ENCODE data around the gene METAP1D.

The METAP1D gene

DNA sequence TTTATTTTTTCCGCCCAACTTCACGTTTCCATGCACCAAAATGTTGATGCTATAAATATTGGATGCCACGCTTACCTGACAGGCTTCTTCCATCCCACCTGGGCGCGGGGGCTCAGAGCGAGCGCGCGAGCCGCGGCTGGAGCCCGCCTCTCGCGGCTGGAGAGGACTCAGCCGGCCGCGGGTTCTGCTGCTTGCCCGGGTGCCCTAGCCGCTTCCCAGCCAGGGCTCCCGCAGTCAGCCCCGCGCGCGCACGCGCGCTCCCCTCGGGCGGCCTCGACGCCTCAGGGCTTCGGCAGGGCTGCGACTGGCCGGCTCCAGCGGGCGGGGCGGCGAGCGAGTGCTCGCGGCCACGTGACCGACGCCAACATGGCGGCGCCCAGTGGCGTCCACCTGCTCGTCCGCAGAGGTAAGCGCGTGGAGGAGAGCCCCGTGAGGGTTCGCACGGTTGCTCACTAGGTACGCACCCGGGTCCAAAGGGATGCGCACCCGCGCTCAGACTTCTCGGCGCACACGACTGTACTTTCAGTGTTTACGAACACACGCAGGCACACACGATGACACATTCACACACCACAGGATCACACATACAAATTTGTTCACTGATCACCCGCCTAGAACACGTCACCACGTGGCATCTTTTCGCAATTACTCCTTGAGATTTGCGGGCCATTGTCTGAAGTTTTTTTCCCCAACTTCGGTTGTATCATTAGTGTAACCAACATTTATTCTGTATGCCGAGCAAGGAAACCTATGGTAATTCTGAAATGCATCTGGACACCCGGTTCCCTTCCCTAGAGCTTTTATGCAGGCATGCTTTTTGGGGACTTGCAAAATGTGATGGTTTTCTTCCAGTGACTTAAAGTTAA, at the start of gene METAP1D:
Gene METAP1D, plus strand, starts transcription at position 350 of the 866 bp plus-strand sequence. Its CDS starts 17 bp downstream, at position 367.
- peak; percentile 90 for TF ChIP-seq POLR2A (IDR thresholded peaks at IDR 0.05; ENCODE audit: low read length)
- TF ChIP-seq GATA1 (IDR thresholded peaks at IDR 0.05; ENCODE audit: low read depth, low read length): no peak
- DNase-seq: peak; percentile 94 to 95

DNA sequence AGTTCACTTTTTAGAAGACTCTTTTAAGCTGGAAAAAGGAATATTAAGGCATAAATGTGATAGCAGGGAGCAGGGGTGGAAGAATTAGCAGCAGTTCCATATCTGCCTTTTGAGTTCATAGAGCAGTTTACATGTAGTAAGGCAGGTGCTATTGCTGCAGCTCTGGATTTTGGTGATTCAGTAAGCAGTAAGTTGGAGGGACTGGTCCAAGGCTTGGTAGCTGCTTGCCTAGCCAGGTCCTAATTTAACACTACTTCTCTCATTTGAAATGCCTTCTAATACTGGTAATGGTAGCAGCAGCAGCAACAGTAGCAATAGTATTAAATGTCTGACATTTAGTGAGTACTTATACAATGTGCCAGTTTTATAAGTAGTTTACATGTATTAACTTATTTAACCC, 47.5 kb upstream of the METAP1D start:
- no peak for DNase-seq
- no peak for TF ChIP-seq POLR2A (IDR thresholded peaks at IDR 0.05; ENCODE audit: low read length)
- TF ChIP-seq GATA1 (IDR thresholded peaks at IDR 0.05; ENCODE audit: low read depth, low read length): no peak

DNA sequence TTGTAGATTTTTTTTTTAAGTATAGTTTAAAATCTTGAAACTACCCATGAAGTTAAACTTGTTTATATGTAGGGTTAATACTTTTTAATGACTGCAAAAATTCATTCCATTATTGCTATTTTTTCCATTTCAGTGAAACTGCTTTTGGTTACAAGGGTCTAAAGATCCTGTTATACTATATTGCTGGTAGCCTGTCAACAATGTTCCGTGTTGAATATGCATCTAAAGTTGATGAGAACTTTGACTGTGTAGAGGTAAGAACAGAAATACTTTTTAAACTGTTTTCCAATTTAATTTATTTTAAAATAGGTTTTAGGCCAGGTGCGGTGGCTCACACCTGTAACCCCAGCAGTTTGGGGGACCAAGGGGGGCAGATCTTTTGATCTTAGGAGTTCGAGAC, 47.0 kb upstream of the METAP1D start:
- DNase-seq: no peak
- TF ChIP-seq POLR2A (IDR thresholded peaks at IDR 0.05; ENCODE audit: low read length) (no peak), GATA1 (IDR thresholded peaks at IDR 0.05; ENCODE audit: low read depth, low read length) (no peak)

DNA sequence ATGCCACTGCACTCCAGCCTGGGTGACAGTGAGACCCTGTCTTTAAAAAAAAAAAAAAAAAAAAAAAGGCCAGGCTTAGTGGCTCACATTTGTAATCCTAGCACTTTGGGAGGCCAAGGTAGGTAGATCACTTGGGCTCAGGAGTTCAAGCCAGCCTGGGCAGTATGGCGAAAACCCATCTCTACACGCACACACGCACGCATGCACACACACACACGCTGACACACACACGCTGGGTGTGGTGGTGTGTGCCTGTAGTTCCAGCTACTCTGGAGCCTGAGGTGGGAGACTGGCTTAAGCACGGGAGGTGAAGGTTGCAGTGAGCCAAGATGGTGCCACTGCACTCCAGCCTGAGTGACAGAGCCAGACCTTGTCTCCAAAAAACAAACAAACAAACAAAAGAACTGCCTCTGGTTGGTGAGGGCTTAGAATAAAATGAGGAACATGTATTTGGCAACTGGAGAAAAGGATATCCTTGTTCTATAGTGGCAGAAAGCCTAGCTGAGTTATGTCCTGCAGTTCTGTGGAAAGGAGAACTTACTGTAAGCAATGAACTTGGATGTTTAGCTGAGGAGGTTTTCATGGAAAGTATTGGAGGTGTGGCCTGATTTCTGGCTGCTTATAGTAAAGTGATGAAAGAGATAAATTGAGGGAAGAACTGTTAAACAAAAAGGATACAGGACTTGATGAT, 43.5 kb upstream of the METAP1D start:
- peak; percentile 3 to 5 for DNase-seq
- no peak for TF ChIP-seq POLR2A (IDR thresholded peaks at IDR 0.05; ENCODE audit: low read length)
- TF ChIP-seq GATA1 (IDR thresholded peaks at IDR 0.05; ENCODE audit: low read depth, low read length): no peak

- no peak for TF ChIP-seq GATA1 (IDR thresholded peaks at IDR 0.05; ENCODE audit: low read depth, low read length)
- TF ChIP-seq POLR2A (IDR thresholded peaks at IDR 0.05; ENCODE audit: low read length): no peak
- peak in 1 of 2 experiments; percentile 15 for DNase-seq
These were observed 42.7 kb upstream of the METAP1D start for GRCh38 chr2:171957061-171957460.

DNA sequence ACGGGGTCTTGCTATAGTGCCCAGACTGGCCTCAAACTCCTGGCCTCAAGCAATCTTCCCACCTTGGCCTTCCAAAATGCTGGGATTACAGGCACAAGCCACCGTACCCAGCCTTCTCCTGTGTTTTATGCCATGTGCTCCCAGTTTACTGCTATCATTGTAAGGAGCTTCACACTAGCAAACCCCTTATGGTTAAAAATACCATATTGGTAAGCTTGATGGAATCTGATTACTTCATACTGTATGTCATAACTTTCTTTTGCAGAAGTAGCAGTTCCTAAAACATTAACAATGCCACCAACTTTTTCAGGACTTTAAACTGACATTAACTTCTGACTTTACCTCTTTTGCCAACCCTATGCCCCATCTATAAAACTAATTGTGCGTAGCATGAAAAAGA, 41.3 kb upstream of the METAP1D start:
- TF ChIP-seq POLR2A (IDR thresholded peaks at IDR 0.05; ENCODE audit: low read length): no peak
- no peak for DNase-seq

DNA sequence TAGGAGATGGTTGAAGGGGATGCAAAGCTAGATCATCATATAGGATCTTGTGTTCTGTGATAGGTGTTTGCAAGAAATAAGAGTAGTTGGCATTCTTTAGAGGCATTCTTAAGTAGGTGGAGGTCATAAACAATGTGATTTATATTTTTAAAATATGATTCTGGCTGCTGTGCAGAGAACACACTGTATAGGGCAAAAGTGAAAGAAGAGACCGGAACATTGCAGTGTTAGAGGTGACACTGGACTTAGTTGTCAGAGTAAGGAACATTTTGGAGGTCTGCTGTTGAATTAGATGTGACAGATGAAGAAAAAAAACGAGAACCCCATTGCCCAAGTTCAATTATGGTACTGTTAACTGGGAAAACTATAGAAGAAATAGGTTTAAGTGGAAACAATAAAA, 39.8 kb upstream of the METAP1D start:
- no peak for DNase-seq
- TF ChIP-seq GATA1 (IDR thresholded peaks at IDR 0.05; ENCODE audit: low read depth, low read length) (no peak), POLR2A (IDR thresholded peaks at IDR 0.05; ENCODE audit: low read length) (no peak)

- TF ChIP-seq POLR2A (IDR thresholded peaks at IDR 0.05; ENCODE audit: low read length) (no peak), GATA1 (IDR thresholded peaks at IDR 0.05; ENCODE audit: low read depth, low read length) (no peak)
- no peak for DNase-seq
These were observed 39.2 kb upstream of the METAP1D start for GRCh38 chr2:171960570-171960969.

- DNase-seq: no peak
- TF ChIP-seq POLR2A (IDR thresholded peaks at IDR 0.05; ENCODE audit: low read length) (no peak), GATA1 (IDR thresholded peaks at IDR 0.05; ENCODE audit: low read depth, low read length) (no peak)
These were observed 36.6 kb upstream of the METAP1D start for GRCh38 chr2:171963198-171963597.

DNA sequence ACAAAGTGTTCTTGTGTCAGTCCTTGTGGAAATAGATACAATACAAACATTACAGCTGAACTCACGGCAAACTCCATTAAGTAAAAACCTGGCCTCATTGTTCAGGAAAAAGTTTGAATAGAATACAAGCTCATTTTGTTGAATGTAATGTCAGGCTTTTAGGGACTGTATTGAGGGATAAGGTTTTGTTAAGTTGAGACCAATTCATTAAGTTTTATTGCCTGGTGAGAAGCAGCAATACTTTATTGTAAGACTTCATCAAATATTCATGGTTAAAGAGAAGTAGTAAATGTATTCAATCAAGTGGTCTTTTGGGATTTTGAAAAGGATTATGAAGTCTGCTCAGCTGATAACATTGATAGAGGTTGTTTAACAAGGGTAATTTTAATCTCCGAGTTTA, 35.4 kb upstream of the METAP1D start:
- TF ChIP-seq GATA1 (IDR thresholded peaks at IDR 0.05; ENCODE audit: low read depth, low read length) (no peak), POLR2A (IDR thresholded peaks at IDR 0.05; ENCODE audit: low read length) (no peak)

GRCh38 chr2:171965238-171965637, 34.5 kb upstream of the METAP1D start:
- no peak for DNase-seq
- TF ChIP-seq POLR2A (IDR thresholded peaks at IDR 0.05; ENCODE audit: low read length) (no peak), GATA1 (IDR thresholded peaks at IDR 0.05; ENCODE audit: low read depth, low read length) (no peak)

More for the DNA sequence above, 35.4 kb upstream of the METAP1D start:
- no peak for DNase-seq

- TF ChIP-seq GATA1 (IDR thresholded peaks at IDR 0.05; ENCODE audit: low read depth, low read length) (no peak), POLR2A (IDR thresholded peaks at IDR 0.05; ENCODE audit: low read length) (no peak)
- DNase-seq: no peak
These were observed 34.1 kb upstream of the METAP1D start for GRCh38 chr2:171965661-171966060.

- TF ChIP-seq GATA1 (IDR thresholded peaks at IDR 0.05; ENCODE audit: low read depth, low read length) (no peak), POLR2A (IDR thresholded peaks at IDR 0.05; ENCODE audit: low read length) (no peak)
- DNase-seq: no peak
These were observed 33.5 kb upstream of the METAP1D start for GRCh38 chr2:171966235-171966634.

GRCh38 chr2:171966688-171967087, 33.1 kb upstream of the METAP1D start:
- DNase-seq: no peak
- TF ChIP-seq POLR2A (IDR thresholded peaks at IDR 0.05; ENCODE audit: low read length): no peak
- no peak for TF ChIP-seq GATA1 (IDR thresholded peaks at IDR 0.05; ENCODE audit: low read depth, low read length)

DNA sequence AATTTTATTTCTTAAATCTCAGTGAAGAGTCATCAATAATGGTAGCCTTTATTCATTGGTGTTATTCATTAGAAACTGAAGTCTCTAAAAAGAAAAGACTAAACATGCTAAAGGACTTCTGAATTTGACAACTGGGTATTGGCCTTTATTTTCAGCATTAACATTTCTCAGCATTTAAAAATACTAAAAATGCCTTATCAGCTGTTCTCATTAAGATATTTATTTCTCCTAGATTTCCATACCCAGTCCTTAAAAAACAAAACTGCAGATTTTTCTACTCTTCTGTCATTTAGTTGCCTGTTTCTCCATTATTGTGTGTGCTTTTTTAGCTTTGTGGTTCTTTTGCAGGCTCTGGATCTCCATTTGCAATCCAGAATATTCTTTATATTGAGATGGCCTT, 31.2 kb upstream of the METAP1D start:
- no peak for TF ChIP-seq GATA1 (IDR thresholded peaks at IDR 0.05; ENCODE audit: low read depth, low read length)
- no peak for TF ChIP-seq POLR2A (IDR thresholded peaks at IDR 0.05; ENCODE audit: low read length)
- DNase-seq: no peak
